Psoas muscle (tissue), 8 donors: Measurements from ENCODE around the gene NRP2. TPM values are rescaled to one million over a fixed set of nuclear protein-coding genes. Genes with fewer than 3 reads are reported as not detected.

Experiments used
- ATAC-seq, 4 donors: fragments of 200-7000 bp; cut with Tn5 transposase; one replicate each; pipeline ENCODE4 v1.9.1; 2020; ENCODE audit warnings: moderate library complexity in 3 of 4, mild to moderate bottlenecking in 2 of 4
- DNase-seq, 2 donors: peaks; one replicate each; pipeline ENCODE4 v3.0.0-alpha.2; 2020
- H3K27ac ChIP-seq: fragments of 200-600 bp; one replicate; pipeline ENCODE4 v1.8.0; 2022
- H3K27me3 ChIP-seq, 3 donors: fragments of 200-600 bp in 1 of 3; one replicate each; pipeline versions ENCODE4 v1.6.1 to v1.8.0; 2013 to 2022; ENCODE audit warnings: low read length in 2 of 3, mild to moderate bottlenecking in 2 of 3, moderate library complexity in 1 of 3; ENCODE audit not compliant: insufficient read depth in 3 of 3
- H3K36me3 ChIP-seq, 2 donors: fragments of 200-600 bp in 1 of 2; one replicate each; pipeline versions ENCODE4 v1.6.1 to v1.8.0; 2013 to 2022; ENCODE audit warnings: low read depth in 1 of 2, mild to moderate bottlenecking in 1 of 2, moderate library complexity in 1 of 2; ENCODE audit not compliant: insufficient read depth in 1 of 2
- H3K4me1 ChIP-seq: fragments of 200-600 bp; one replicate; pipeline ENCODE4 v1.8.0; 2022
- H3K4me3 ChIP-seq: fragments of 200-600 bp; one replicate; pipeline ENCODE4 v1.8.0; 2022; ENCODE audit warnings: mild to moderate bottlenecking
- H3K9me3 ChIP-seq: fragments of 200-600 bp; one replicate; pipeline ENCODE4 v1.8.0; 2022
- WGBS, 3 donors: extraction: QIAGEN DNeasy Blood & Tissue Kit; methylation state at CpG; one replicate each; pipeline versions ENCODE4 v1.1.6 to v1.1.7; 2013; 5-methylcytosine and 5-hydroxymethylcytosine counted together
- intact Hi-C, 2 donors: fragments of 100-400 bp; cut with DNase I; formaldehyde crosslinking; loops; one replicate each; pipeline versions ENCODE4 v1.11.0 to v1.14.2; 2022
- polyA plus RNA-seq, 3 donors: library from polyadenylated mRNA; stranded (reverse); fragments of 200-250 nt; gene quantifications; one replicate each; pipeline ENCODE4 v1.2.3, GENCODE V29; 2013
- total RNA-seq, 4 donors: library from RNA; stranded (reverse); fragmentation: NEBNext Ultra II Directional in 2 of 4; extraction: Animal tissue kit (Norgen Biotek cat#: 25700) in 2 of 4; gene quantifications; one replicate each; pipeline versions ENCODE4 v1.2.1 to v1.2.4, GENCODE V29; 2021 to 2023
- TF ChIP-seq, protein P1 (sequence below): fragments of 200-600 bp; IDR thresholded peaks from one replicate; pipeline ENCODE4 v1.8.0; 2022; ENCODE audit warnings: antibody characterized with exemption
- donor health status: healthy with polysubstance abuse.
- donor health status: DM: no; HTN: no; CAD: no; lungs with moderate emphysema.
- donor health status: Bipolar disorder and iron deficiency.
- donor health status: healthy.
- donor health status: DM: yes; HTN: yes; CAD: no.
- donor health status: DM: no; HTN: no; CAD: no.
- donor health status: DM: no; HTN: no; CAD: no.
- donor health status: DM: yes; HTN: yes; CAD: no.

NRP2 gene
- total and polyA plus RNA-seq, 7 donors: 0.67 to 6.9 (median 2.4) TPM

DNA sequence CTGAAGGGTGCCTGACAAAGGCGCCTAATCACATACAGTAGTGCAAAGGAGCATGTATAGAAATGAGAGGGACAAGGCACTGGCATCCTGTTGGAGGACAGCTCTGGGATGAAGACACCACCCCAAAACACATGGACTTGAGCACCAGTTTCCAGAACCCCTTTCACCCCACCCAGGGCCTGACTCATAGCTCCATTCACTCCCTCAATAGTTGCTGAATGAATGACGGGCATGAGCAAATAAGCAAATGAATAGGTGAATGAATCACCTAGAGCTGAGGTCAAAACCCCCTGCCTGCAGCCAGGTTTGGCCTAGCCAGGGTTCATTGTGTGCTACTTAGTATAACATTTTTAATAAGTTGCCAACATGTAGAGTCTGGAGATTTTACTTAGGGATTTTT, 66.3 kb downstream of the NRP2 start:
- Histone ChIP-seq H3K9me3 (no peaks in the 10 kb centered on the region), H3K27ac (no peak overlapping the region), H3K4me3 (no peak overlapping the region), H3K27me3 (peaks cover 0 to 2% (median 0%) of the 10 kb centered on the region in 3 donors), H3K4me1 (no peaks in the 10 kb centered on the region), H3K36me3 (no peaks in the 10 kb centered on the region)
- DNase-seq: no peak
- intact Hi-C loops: no loop called here
- WGBS, 3 donors: 91 to 96% (median 95%) methylated on average over 2 of the region's 2 CpGs
- no peak for ATAC-seq
- TF ChIP-seq, protein P1, sequence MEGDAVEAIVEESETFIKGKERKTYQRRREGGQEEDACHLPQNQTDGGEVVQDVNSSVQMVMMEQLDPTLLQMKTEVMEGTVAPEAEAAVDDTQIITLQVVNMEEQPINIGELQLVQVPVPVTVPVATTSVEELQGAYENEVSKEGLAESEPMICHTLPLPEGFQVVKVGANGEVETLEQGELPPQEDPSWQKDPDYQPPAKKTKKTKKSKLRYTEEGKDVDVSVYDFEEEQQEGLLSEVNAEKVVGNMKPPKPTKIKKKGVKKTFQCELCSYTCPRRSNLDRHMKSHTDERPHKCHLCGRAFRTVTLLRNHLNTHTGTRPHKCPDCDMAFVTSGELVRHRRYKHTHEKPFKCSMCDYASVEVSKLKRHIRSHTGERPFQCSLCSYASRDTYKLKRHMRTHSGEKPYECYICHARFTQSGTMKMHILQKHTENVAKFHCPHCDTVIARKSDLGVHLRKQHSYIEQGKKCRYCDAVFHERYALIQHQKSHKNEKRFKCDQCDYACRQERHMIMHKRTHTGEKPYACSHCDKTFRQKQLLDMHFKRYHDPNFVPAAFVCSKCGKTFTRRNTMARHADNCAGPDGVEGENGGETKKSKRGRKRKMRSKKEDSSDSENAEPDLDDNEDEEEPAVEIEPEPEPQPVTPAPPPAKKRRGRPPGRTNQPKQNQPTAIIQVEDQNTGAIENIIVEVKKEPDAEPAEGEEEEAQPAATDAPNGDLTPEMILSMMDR: no peak

DNA sequence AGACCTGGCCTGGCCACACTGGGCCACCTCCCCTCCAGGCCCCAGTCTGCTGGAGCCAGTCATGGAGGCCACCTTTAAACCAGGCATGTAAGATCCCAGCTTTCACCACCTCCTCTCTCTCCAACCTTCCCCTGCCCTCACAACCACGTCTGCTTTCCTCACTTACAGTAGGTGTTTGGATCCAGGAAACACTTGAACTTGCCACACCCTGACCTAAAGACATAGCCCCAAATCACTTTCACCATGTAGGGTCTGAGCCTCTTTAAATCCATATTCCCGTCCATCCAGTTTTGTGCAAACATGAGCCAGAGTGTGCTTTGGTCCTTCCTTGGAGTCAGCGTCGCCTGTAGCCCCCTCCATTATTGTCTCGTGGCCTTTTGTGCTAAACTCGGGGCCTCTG, 66.8 kb downstream of the NRP2 start:
- no peak for ATAC-seq
- 90 to 94% (median 91%) methylated on average over 6 of the region's 6 CpGs for WGBS, 3 donors

DNA sequence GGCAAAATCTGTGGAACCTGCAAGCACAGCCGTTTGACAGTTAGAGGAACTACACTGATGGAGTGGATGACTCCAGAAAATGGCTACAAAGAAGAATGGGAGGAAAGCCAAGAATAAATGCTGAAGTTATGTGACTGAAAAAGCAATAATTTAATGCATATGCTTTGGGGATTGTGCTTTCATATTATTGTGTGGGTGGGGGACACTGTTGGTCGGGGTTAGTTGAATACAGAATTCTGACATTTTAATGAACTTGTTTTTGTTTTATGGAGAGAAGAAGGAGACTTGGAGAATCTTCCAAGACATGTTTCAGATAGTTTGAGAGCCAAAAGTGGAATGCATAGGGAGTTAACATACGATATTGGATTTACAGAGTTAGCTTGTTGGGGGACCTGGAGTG, 68.5 kb downstream of the NRP2 start:
- H3K4me1 ChIP-seq: no peaks in the 10 kb centered on the region
- no peak overlapping the region for H3K27ac ChIP-seq
- no peaks in the 10 kb centered on the region for H3K36me3 ChIP-seq
- no peaks in the 10 kb centered on the region for H3K27me3 ChIP-seq
- no peaks in the 10 kb centered on the region for H3K9me3 ChIP-seq
- H3K4me3 ChIP-seq: no peak overlapping the region
- ATAC-seq (no peak), DNase-seq (no peak)
- TF ChIP-seq, protein P1: no peak
- WGBS, 3 donors: 75 to 76% (median 76%) methylated on average over 3 of the region's 3 CpGs
- intact Hi-C loops: no loop called here

More for the DNA sequence above, 66.8 kb downstream of the NRP2 start:
- no peak for DNase-seq
- H3K27me3 ChIP-seq: peaks cover 0 to 2% (median 0%) of the 10 kb centered on the region in 3 donors
- TF ChIP-seq, protein P1: no peak
- H3K36me3 ChIP-seq: no peaks in the 10 kb centered on the region
- no peaks in the 10 kb centered on the region for H3K4me1 ChIP-seq
- H3K27ac ChIP-seq: no peak overlapping the region
- intact Hi-C loops: no loop called here
- no peak overlapping the region for H3K4me3 ChIP-seq
- no peaks in the 10 kb centered on the region for H3K9me3 ChIP-seq

DNA sequence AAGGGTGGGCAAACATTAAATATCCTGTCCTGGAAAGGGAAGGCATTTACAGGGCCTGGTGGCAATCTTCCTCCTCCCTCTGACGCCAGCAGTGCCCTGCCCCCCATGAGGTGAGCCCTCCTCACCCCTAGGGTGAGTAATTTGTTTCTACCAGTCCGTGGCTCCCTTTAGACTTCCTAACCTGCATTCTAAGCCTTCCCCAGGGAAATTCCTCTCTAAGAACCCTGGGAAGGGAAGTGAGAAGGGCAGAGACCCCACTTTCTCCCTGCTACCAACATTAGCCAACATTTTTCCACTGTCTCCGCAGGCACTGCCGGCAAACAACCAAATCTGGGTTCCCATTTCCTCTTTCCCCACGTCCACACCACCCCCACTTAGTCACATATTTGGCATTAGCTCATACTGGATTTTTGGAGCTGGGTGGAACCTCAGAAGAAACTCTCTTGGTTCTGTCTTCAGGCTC, 69.3 kb downstream of the NRP2 start:
- DNase-seq (no peak), ATAC-seq (no peak)
- intact Hi-C loops: no loop called here
- Histone ChIP-seq H3K27me3 (no peaks in the 10 kb centered on the region), H3K9me3 (no peaks in the 10 kb centered on the region), H3K36me3 (no peaks in the 10 kb centered on the region), H3K27ac (no peak overlapping the region), H3K4me1 (no peaks in the 10 kb centered on the region), H3K4me3 (no peak overlapping the region)
- TF ChIP-seq, protein P1: no peak
- WGBS, 3 donors: 63 to 66% (median 64%) methylated on average over 5 of the region's 5 CpGs

DNA sequence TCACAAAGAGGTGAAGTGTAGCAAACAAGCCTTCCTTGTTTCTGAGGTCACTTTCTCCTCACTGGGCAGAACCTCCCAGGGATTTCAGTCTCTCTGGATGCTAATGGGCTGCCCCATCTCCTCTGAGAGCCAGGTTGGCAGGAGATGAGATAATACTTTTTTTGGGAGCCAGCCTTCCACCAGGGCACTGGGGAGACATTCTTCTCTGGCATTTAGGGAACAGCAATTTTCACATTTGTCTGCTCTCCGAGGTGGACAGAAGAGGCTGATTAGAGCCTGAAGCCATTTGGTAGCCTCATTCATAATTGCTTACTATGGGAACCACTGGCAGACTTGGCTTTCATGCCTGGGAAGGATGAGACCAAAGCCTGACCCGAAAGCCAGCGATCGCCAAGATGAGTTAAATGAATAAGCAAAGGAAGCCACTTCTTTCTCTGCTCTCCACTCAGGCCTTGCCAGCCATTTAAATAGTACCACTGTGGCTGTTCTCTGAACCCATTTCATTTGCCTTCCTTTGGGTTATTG, 70.1 kb downstream of the NRP2 start:
- intact Hi-C loops: no loop called here
- TF ChIP-seq, protein P1: no peak
- H3K4me3 ChIP-seq: no peak overlapping the region
- H3K27ac ChIP-seq: no peak overlapping the region
- no peak for ATAC-seq
- H3K27me3 ChIP-seq: no peaks in the 10 kb centered on the region
- no peaks in the 10 kb centered on the region for H3K4me1 ChIP-seq
- H3K36me3 ChIP-seq: no peaks in the 10 kb centered on the region
- no peaks in the 10 kb centered on the region for H3K9me3 ChIP-seq
- no peak for DNase-seq
- WGBS, 3 donors: 52 to 68% (median 56%) methylated on average over 4 of the region's 4 CpGs
